HEK293 (cell line): ENCODE data around the gene KDM5C.

Experiments used
- CTCF ChIA-PET: fragments of 350-600 bp; formaldehyde crosslinking; extraction: SDS; loops from one replicate; lab custom pipeline; 2021; ENCODE audit warnings: antibody characterized with exemption; lab: Yijun Ruan, JAX
- POLR2A ChIA-PET: fragments of 300-600 bp; formaldehyde crosslinking; extraction: SDS; loops from one replicate; lab custom pipeline; 2020; ENCODE audit warnings: antibody characterized with exemption, inconsistent platforms; lab: Yijun Ruan, JAX
- H3K27ac ChIP-seq: fragments of 200-500 bp; sonication (Bioruptor generic); 2 replicates; pipeline ENCODE4 v1.5.1; 2014; ENCODE audit warnings: low read depth, low read length, control low read depth, inconsistent platforms; ENCODE audit errors: extremely low read depth
- H3K36me3 ChIP-seq, 2 experiments: fragments of 200-500 bp in 1 of 2; sonication (Bioruptor generic) in 1 of 2; 1 replicate in 1 of 2; 2 replicates in 1 of 2; pipeline ENCODE4 v1.5.1; 2014 to 2017; ENCODE audit warnings: inconsistent platforms in 2 of 2, low read length in 2 of 2; ENCODE audit not compliant: control insufficient read depth in 2 of 2, insufficient read depth in 1 of 2
- H3K4me1 ChIP-seq: fragments of 200-500 bp; sonication (Bioruptor generic); 2 replicates; pipeline ENCODE4 v1.5.1; 2014; ENCODE audit warnings: mild to moderate bottlenecking, low read length, inconsistent platforms; ENCODE audit not compliant: control insufficient read depth, insufficient read depth
- H3K4me3 ChIP-seq: 2 replicates; pipeline ENCODE4 v1.5.1; 2011; ENCODE audit warnings: low read depth, mild to moderate bottlenecking, control low read depth, low read length, moderate library complexity
- H3K9me3 ChIP-seq: fragments of 200-500 bp; sonication (Bioruptor generic); 2 replicates; pipeline ENCODE4 v1.5.1; 2014; ENCODE audit warnings: low read depth, low read length, inconsistent platforms; ENCODE audit not compliant: control insufficient read depth, insufficient read depth
- GFI1B ChIP-seq: fragments of 450-650 bp; formaldehyde crosslinking; IDR thresholded peaks from 2 replicates; pipeline ENCODE4 v1.5.1; 2016; ENCODE audit warnings: missing biosample characterization, missing genetic modification characterization
- KLF10 ChIP-seq: fragments of 450-650 bp; IDR thresholded peaks from 2 replicates; pipeline ENCODE4 v1.5.1; 2018; ENCODE audit warnings: missing biosample characterization, mild to moderate bottlenecking, missing genetic modification characterization
- WT1 ChIP-seq: fragments of 450-650 bp; formaldehyde crosslinking; IDR thresholded peaks from 2 replicates; pipeline ENCODE4 v1.5.1; 2016; ENCODE audit warnings: missing biosample characterization, missing genetic modification characterization
- YY1 ChIP-seq: fragments of 450-650 bp; formaldehyde crosslinking; IDR thresholded peaks from 2 replicates; pipeline ENCODE4 v1.5.1; 2018; ENCODE audit warnings: missing biosample characterization, missing genetic modification characterization
- ZBTB1 ChIP-seq: fragments of 450-650 bp; formaldehyde crosslinking; IDR thresholded peaks from 2 replicates; pipeline ENCODE4 v1.5.1; 2016; ENCODE audit warnings: missing biosample characterization, missing genetic modification characterization
- ZBTB17 ChIP-seq: fragments of 450-650 bp; formaldehyde crosslinking; IDR thresholded peaks from 2 replicates; pipeline ENCODE4 v1.5.1; 2016; ENCODE audit warnings: missing biosample characterization, missing genetic modification characterization
- ZBTB7A ChIP-seq: fragments of 450-650 bp; formaldehyde crosslinking; IDR thresholded peaks from 2 replicates; pipeline ENCODE4 v1.5.1; 2016; ENCODE audit warnings: low read depth, missing biosample characterization, missing genetic modification characterization
- ZFHX2 ChIP-seq: fragments of 450-650 bp; formaldehyde crosslinking; conservative IDR thresholded peaks from 2 replicates; pipeline ENCODE4 v1.5.1; 2016; ENCODE audit warnings: missing biosample characterization, missing genetic modification characterization
- ZFP3 ChIP-seq: fragments of 450-650 bp; formaldehyde crosslinking; IDR thresholded peaks from 2 replicates; pipeline ENCODE4 v1.5.1; 2016; ENCODE audit warnings: low read depth, missing biosample characterization, missing genetic modification characterization
- ZNF112 ChIP-seq: fragments of 450-650 bp; formaldehyde crosslinking; IDR thresholded peaks from 2 replicates; pipeline ENCODE4 v1.5.0; 2017; ENCODE audit warnings: missing biosample characterization, missing genetic modification characterization
- ZNF157 ChIP-seq: fragments of 450-650 bp; formaldehyde crosslinking; IDR thresholded peaks from 2 replicates; pipeline ENCODE4 v1.5.1; 2016; ENCODE audit warnings: missing biosample characterization, missing genetic modification characterization
- ZNF311 ChIP-seq: fragments of 450-650 bp; formaldehyde crosslinking; IDR thresholded peaks from 2 replicates; pipeline ENCODE4 v1.5.1; 2017; ENCODE audit warnings: missing biosample characterization, missing genetic modification characterization, borderline replicate concordance
- ZNF335 ChIP-seq: fragments of 450-650 bp; formaldehyde crosslinking; conservative IDR thresholded peaks from 2 replicates; pipeline ENCODE4 v1.5.1; 2016; ENCODE audit warnings: missing biosample characterization, missing genetic modification characterization
- ZNF416 ChIP-seq: fragments of 450-650 bp; formaldehyde crosslinking; IDR thresholded peaks from 2 replicates; pipeline ENCODE4 v1.5.1; 2016; ENCODE audit warnings: missing biosample characterization, missing genetic modification characterization
- ZNF423 ChIP-seq: fragments of 450-650 bp; formaldehyde crosslinking; IDR thresholded peaks from 2 replicates; pipeline ENCODE4 v1.5.1; 2016; ENCODE audit warnings: missing biosample characterization, missing genetic modification characterization
- ZNF433 ChIP-seq: fragments of 450-650 bp; formaldehyde crosslinking; IDR thresholded peaks from 2 replicates; pipeline ENCODE4 v1.5.1; 2016; ENCODE audit warnings: missing biosample characterization, missing genetic modification characterization, low read depth
- ZNF518A ChIP-seq: fragments of 450-650 bp; formaldehyde crosslinking; conservative IDR thresholded peaks from 2 replicates; pipeline ENCODE4 v1.5.1; 2016; ENCODE audit warnings: low read depth, missing biosample characterization, missing genetic modification characterization
- ZNF548 ChIP-seq: fragments of 450-650 bp; formaldehyde crosslinking; IDR thresholded peaks from 2 replicates; pipeline ENCODE4 v1.5.1; 2016; ENCODE audit warnings: missing biosample characterization, missing genetic modification characterization
- ZNF560 ChIP-seq: fragments of 450-650 bp; formaldehyde crosslinking; IDR thresholded peaks from 2 replicates; pipeline ENCODE4 v1.5.1; 2017; ENCODE audit warnings: missing biosample characterization, missing genetic modification characterization, borderline replicate concordance
- ZNF600 ChIP-seq: fragments of 450-650 bp; formaldehyde crosslinking; IDR thresholded peaks from 2 replicates; pipeline ENCODE4 v1.5.1; 2016; ENCODE audit warnings: missing biosample characterization, missing genetic modification characterization
- ZNF792 ChIP-seq: fragments of 450-650 bp; formaldehyde crosslinking; IDR thresholded peaks from 2 replicates; pipeline ENCODE4 v1.5.1; 2016; ENCODE audit warnings: missing biosample characterization, missing genetic modification characterization
- TF ChIP-seq, protein P1 (sequence below): fragments of 450-650 bp; formaldehyde crosslinking; IDR thresholded peaks from 2 replicates; pipeline ENCODE4 v1.5.1; 2016; ENCODE audit warnings: missing biosample characterization, missing genetic modification characterization
- TF ChIP-seq, protein P2 (sequence below): fragments of 450-650 bp; formaldehyde crosslinking; IDR thresholded peaks from 2 replicates; pipeline ENCODE4 v1.5.1; 2016; ENCODE audit warnings: missing biosample characterization, missing genetic modification characterization

Gene KDM5C

GRCh38 chrX:53266914-53267313 is 41.9 kb upstream of the KDM5C start:
- Histone ChIP-seq H3K4me1 (peaks cover 2% of the 10 kb centered on the region; the same call in 1 of the 2 replicates), H3K9me3 (no peaks in the 10 kb centered on the region), H3K27ac (no peak overlapping the region), H3K4me3 (no peak overlapping the region), H3K36me3 (no peaks in the 10 kb centered on the region)
- TF ChIP-seq ZNF416 (tag by site-specific recombination) = no peak
- TF ChIP-seq WT1 (tag by site-specific recombination) = no peak
- no peak for TF ChIP-seq ZBTB7A
- TF ChIP-seq ZNF600 (tag by site-specific recombination) = no peak
- TF ChIP-seq ZNF548 = no peak
- TF ChIP-seq ZFHX2 = no peak
- TF ChIP-seq ZNF112 (tag by site-specific recombination) = no peak
- TF ChIP-seq, protein P1, sequence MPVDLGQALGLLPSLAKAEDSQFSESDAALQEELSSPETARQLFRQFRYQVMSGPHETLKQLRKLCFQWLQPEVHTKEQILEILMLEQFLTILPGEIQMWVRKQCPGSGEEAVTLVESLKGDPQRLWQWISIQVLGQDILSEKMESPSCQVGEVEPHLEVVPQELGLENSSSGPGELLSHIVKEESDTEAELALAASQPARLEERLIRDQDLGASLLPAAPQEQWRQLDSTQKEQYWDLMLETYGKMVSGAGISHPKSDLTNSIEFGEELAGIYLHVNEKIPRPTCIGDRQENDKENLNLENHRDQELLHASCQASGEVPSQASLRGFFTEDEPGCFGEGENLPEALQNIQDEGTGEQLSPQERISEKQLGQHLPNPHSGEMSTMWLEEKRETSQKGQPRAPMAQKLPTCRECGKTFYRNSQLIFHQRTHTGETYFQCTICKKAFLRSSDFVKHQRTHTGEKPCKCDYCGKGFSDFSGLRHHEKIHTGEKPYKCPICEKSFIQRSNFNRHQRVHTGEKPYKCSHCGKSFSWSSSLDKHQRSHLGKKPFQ (tag by site-specific recombination) = no peak
- TF ChIP-seq ZBTB17 (tag by site-specific recombination) = no peak
- TF ChIP-seq ZBTB1 = no peak
- TF ChIP-seq YY1 = no peak
- POLR2A ChIA-PET = no interaction called here
- CTCF ChIA-PET = interaction anchor here (0.6 to 1.4 kb wide), 4 partner anchors 8 to 29 kb away, joined by 3 to 7 read pairs (median 4); partner anchors contain the start of gene IQSEC2

- CTCF ChIA-PET = interaction anchor here (0.5 to 1.4 kb wide), 4 partner anchors 9 to 218 kb away, joined by 3 to 7 read pairs (median 5); no protein-coding TSS in a partner anchor
- TF ChIP-seq ZNF423 (tag by site-specific recombination) = no peak
- TF ChIP-seq, protein P2, sequence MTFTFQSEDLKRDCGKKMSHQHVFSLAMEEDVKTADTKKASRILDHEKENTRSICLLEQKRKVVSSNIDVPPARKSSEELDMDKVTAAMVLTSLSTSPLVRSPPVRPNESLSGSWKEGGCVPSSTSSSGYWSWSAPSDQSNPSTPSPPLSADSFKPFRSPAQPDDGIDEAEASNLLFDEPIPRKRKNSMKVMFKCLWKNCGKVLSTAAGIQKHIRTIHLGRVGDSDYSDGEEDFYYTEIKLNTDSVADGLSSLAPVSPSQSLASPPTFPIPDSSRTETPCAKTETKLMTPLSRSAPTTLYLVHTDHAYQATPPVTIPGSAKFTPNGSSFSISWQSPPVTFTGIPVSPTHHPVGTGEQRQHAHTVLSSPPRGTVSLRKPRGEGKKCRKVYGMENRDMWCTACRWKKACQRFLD (tag by site-specific recombination) = no peak
- peak; percentile 37; the same call in 1 of the 2 replicates for TF ChIP-seq GFI1B
- Histone ChIP-seq H3K4me3 (no peak overlapping the region), H3K4me1 (peaks cover 2% of the 10 kb centered on the region; the same call in 1 of the 2 replicates), H3K36me3 (no peaks in the 10 kb centered on the region), H3K9me3 (no peaks in the 10 kb centered on the region), H3K27ac (no peak overlapping the region)
- POLR2A ChIA-PET = interaction anchor here (0.9 kb wide), 1 partner anchor 16 kb away, joined by 3 read pairs; the partner anchor contains the start of gene IQSEC2
Observed at GRCh38 chrX:53265771-53266574, 41.0 kb upstream of the KDM5C start.

DNA sequence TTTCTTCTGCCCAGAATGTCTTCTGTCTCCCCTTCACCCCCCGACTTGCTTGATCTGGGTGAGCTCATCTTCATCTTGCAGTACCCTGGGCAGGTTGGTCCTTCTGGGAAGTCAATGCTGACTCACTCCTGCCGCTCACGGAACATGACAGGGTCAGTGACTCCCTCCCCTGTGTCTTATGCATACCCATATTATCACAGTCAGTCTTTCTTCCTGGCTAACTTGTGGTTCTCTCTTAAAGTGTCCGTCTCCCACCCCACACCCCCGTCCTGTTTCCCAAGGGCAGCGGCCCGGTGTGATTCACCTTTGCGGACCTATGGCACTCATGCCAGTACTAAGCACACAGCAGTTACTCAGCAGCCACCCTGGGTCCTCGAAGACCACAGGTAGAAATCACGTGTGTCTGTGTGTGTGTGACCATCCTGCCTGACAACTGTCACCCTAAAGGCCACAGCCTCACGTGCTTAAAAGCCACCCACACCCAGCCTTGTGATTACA is 38.6 kb upstream of the KDM5C start:
- Histone ChIP-seq H3K36me3 (no peaks in the 10 kb centered on the region), H3K4me3 (no peak overlapping the region), H3K4me1 (peaks cover 2% of the 10 kb centered on the region; the same call in 1 of the 2 replicates), H3K9me3 (no peaks in the 10 kb centered on the region), H3K27ac (no peak overlapping the region)
- ChIA-PET CTCF (interaction anchor here (0.9 to 3.1 kb wide), 6 partner anchors 9 to 182 kb away, joined by 3 to 15 read pairs (median 4); no protein-coding TSS in a partner anchor), POLR2A (interaction anchor here (1.0 to 2.2 kb wide), 2 partner anchors 11 to 18 kb away, joined by 4 to 11 read pairs; partner anchors contain the start of gene IQSEC2)
- TF ChIP-seq ZNF518A (tag by site-specific recombination) (no peak), ZNF157 (no peak), KLF10 (tag by site-specific recombination) (no peak), ZNF433 (tag by site-specific recombination) (no peak), ZNF560 (tag by site-specific recombination) (no peak), ZFP3 (tag by site-specific recombination) (peak; percentile 45; the same call in 1 of the 2 replicates), ZNF311 (tag by site-specific recombination) (no peak), ZNF792 (tag by site-specific recombination) (no peak), ZNF335 (tag by site-specific recombination) (no peak)
